BJ (cell line): ENCODE data around the gene MEPE. TPM values are rescaled to one million over a fixed set of nuclear protein-coding genes. Genes with fewer than 3 reads are reported as not detected.

Experiments
- CTCF ChIA-PET: fragments of 350-600 bp; formaldehyde crosslinking; extraction: SDS; loops from one replicate; lab custom pipeline; 2021; ENCODE audit warnings: antibody characterized with exemption, inconsistent platforms; lab: Yijun Ruan, JAX
- POLR2A ChIA-PET: fragments of 300-600 bp; sonication (Branson Sonifier 250); formaldehyde crosslinking; extraction: SDS; loops from one replicate; lab custom pipeline; 2021; ENCODE audit warnings: antibody characterized with exemption; lab: Charles Lee
- DNase-seq: peaks from one replicate; pipeline ENCODE4 v3.0.0-alpha.2; 2011; ENCODE audit warnings: low read depth
- H3K27me3 ChIP-seq: 2 replicates; pipeline ENCODE4 v1.6.0; 2011; ENCODE audit warnings: low read length; ENCODE audit not compliant: control insufficient read depth, insufficient read depth
- H3K36me3 ChIP-seq: 2 replicates; pipeline ENCODE4 v1.5.1; 2011; ENCODE audit warnings: low read length; ENCODE audit not compliant: control insufficient read depth, insufficient read depth
- H3K4me3 ChIP-seq: 2 replicates; pipeline ENCODE4 v1.5.1; 2011; ENCODE audit warnings: low read depth, mild to moderate bottlenecking, control low read depth, low read length
- CTCF ChIP-seq: IDR thresholded peaks from 2 replicates; pipeline ENCODE4 v1.5.1; 2011; ENCODE audit warnings: low read depth, mild to moderate bottlenecking, control low read depth, inconsistent platforms, low read length, moderate library complexity; ENCODE audit not compliant: insufficient read depth
- polyA plus RNA-seq: library from polyadenylated mRNA; depleted of rRNA; stranded (reverse); fragments of >200 nt; gene quantifications from 2 replicates; pipeline ENCODE4 v1.2.3, GENCODE V29; 2011

The MEPE gene
- polyA plus RNA-seq, 1 experiment, result not detected

GRCh38 chr4:87834401-87834800, 1.6 kb downstream of the MEPE start:
- ChIA-PET CTCF (interaction anchor here (1.1 to 1.9 kb wide), 2 partner anchors 9 to 14 kb away, joined by 3 to 5 read pairs; no protein-coding TSS in a partner anchor), POLR2A (no interaction called here)
- H3K27me3 ChIP-seq, result no peaks in the 10 kb centered on the region
- TF ChIP-seq CTCF, result no peak
- H3K36me3 ChIP-seq, result no peaks in the 10 kb centered on the region
- H3K4me3 ChIP-seq, result no peak overlapping the region
- DNase-seq, result no peak

GRCh38 chr4:87835197-87835596, 2.4 kb downstream of the MEPE start:
- no peak for DNase-seq
- H3K27me3 ChIP-seq, result no peaks in the 10 kb centered on the region
- H3K4me3 ChIP-seq, result no peak overlapping the region
- no peak for TF ChIP-seq CTCF
- ChIA-PET POLR2A (no interaction called here), CTCF (interaction anchor here (1.3 to 1.6 kb wide), 2 partner anchors 13 to 156 kb away, joined by 6 to 7 read pairs; no protein-coding TSS in a partner anchor)
- no peaks in the 10 kb centered on the region for H3K36me3 ChIP-seq

- Histone ChIP-seq H3K27me3 (no peaks in the 10 kb centered on the region), H3K4me3 (no peak overlapping the region), H3K36me3 (no peaks in the 10 kb centered on the region)
- ChIA-PET CTCF (interaction anchor here (1.3 to 1.6 kb wide), 2 partner anchors 13 to 156 kb away, joined by 6 to 7 read pairs; no protein-coding TSS in a partner anchor), POLR2A (no interaction called here)
- no peak for DNase-seq
- no peak for TF ChIP-seq CTCF
Observed at GRCh38 chr4:87835743-87836142, 3.0 kb downstream of the MEPE start.

GRCh38 chr4:87838205-87838604, 5.4 kb downstream of the MEPE start:
- peak; percentile 16; the same call in 1 of the 2 replicates for TF ChIP-seq CTCF
- ChIA-PET CTCF (interaction anchor here (0.7 to 4.4 kb wide), 14 partner anchors 8 to 378 kb away, joined by 3 to 60 read pairs (median 4); no protein-coding TSS in a partner anchor), POLR2A (no interaction called here)
- no peak for DNase-seq
- Histone ChIP-seq H3K36me3 (no peaks in the 10 kb centered on the region), H3K27me3 (no peaks in the 10 kb centered on the region), H3K4me3 (no peak overlapping the region)

- TF ChIP-seq CTCF, result peak; percentile 79
- Histone ChIP-seq H3K4me3 (no peak overlapping the region), H3K36me3 (no peaks in the 10 kb centered on the region), H3K27me3 (no peaks in the 10 kb centered on the region)
- ChIA-PET CTCF (interaction anchor here (0.7 to 4.4 kb wide), 16 partner anchors 9 to 464 kb away, joined by 3 to 60 read pairs (median 4); no protein-coding TSS in a partner anchor), POLR2A (no interaction called here)
- DNase-seq, result no peak
Observed at GRCh38 chr4:87838890-87839591, 6.3 kb downstream of the MEPE start.
